NCI-H1417 treated with DMSO at 0.1 percent for 48 hours (cell line): ENCODE data around the gene TRPM5.

Source experiments
- DNase-seq: peaks from one replicate; lab custom pipeline; 2025; lab: John Stamatoyannopoulos, UW

TRPM5 gene

DNA sequence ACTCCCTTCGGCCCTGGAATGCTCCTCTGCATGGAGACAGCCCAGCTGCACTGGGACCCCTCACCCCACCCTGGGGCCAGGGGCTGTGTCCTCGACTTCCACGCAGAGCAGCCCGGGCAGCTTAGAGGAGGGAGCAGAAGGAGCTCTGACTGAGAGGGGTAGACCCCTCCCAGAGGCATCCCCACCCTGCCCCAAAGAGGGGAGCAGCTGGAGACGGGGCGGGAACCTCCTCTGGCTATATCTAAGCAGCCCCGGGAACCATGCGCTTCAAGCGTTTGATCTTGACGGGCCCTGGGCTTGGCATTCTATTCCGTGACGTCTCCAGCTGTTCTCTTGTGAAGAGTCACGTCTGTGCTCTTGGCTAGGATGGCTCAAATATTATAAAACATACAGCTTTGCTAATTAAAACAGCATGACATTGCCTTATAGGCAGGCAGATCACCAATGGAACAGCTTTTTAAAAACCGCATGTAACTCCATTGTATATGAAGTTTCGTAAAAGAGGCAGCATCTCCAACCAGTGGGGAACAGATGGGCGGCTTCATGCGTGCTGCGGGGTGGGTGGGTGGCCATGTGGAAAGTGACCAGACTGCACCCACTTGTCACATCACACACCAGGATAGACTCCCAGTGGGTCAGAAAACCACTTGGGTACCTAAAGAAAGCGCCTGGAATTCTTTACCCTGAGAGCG is 8.2 kb upstream of the TRPM5 start:
- no peak for DNase-seq

DNA sequence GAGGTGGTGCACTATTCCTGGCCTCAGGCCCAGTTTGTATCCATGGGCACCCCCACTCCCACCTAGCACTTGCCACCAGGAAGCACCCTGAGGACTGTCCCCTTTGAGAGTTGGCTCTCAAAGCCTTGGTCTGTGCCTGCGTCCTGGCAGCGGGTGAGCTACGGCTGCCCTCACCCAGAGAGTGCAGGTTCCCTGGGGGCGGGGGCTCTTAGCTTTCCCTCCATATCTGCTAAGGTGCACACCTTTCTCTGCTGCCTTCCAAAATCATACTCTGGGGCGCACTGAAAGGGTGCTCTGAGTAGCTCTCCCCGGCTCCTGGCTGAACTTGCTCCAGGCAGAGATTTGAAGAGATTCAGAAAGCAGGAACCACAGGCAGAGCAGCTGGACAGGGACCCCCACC is 7.6 kb upstream of the TRPM5 start:
- no peak for DNase-seq

DNA sequence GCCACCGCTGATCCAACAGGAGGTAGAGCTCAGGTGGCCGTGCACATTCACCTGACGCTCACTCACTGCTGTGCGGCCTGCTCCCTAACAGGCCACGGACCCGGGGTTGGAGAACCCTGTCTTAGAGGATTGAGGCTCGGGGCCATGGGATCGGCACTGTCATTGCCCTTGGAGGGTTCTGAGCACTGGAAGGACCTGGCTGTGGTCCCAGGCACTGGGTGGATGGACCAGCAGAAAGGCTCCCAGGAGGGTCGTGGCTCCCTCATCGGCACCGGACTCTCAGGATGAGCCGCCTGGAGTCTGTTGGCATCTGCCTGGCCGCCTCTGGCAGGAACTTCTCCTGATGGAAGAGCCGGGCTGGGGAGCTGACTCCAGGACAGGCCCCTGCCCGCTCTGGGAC is 7.0 kb upstream of the TRPM5 start:
- no peak for DNase-seq

DNA sequence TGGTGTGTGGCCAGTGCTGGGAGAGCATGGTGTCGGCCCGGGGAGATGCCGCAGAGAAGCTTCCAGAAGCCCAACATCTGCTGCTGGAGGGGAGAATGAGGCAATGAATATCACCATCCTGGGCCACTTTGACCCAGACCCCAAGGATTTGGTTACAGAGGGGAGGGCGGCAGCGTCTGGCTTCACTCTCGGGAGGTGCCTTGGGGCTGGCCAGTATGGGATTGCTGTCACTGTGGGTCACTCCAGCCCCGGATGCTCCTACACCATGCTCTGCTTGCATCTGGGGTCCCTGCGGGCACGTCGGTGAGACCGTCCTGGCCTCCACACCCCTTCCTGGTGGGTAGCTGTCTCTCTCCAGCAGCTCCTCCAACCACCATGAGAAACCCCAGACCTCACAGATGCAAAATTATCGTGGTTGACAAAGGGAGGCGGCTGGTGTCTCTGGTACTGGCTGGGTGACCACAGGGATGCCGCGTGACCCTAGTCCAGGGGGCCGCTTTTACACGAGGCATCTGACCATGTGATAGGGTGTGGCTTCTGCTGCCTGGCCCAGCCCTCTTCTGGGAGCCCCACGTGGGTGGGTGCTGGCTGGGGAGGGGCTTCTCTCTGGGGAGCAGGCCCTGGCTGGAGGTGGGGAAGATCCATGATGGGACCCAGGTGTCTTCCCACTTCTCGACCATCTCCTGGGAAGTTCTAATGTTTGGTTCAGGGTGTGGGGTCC is 6.2 kb upstream of the TRPM5 start:
- no peak for DNase-seq

DNA sequence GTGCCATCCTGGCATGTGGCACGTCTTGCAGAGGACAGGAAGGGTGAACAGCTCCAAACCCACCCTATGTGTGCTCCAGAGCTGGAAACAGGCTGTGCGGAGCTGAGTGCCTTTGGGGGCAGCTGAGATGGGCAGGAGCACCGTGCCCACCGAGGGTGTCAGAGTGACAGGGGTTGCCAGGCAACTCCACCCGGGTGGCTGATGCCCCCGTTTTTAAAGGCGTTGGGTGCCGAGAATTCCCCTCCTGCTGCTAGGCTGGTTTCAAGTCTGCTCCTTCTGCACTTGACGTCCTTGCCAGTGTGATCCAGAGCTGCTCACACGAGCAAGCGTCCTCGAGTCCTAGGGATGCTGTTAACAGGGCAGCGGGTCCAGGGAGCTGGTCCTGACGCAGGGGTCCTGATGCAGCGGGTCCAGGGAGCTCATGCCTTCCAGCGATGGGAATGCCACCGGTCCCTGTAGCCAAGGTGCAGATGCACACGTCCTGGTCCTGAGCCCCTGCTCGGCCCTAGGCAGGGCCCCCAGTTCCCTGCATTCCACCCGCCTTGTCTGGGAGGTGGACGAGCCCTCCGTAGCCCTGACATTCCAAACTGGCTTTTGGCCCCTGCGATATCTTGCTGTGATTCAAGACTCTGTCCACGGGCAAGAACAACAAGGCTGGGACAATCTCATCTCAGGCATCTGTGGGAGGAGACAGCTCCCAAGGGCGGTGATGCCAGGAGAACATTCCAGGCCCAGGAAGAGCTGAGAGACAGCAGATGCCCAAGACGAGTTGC is 5.4 kb upstream of the TRPM5 start:
- no peak for DNase-seq

DNA sequence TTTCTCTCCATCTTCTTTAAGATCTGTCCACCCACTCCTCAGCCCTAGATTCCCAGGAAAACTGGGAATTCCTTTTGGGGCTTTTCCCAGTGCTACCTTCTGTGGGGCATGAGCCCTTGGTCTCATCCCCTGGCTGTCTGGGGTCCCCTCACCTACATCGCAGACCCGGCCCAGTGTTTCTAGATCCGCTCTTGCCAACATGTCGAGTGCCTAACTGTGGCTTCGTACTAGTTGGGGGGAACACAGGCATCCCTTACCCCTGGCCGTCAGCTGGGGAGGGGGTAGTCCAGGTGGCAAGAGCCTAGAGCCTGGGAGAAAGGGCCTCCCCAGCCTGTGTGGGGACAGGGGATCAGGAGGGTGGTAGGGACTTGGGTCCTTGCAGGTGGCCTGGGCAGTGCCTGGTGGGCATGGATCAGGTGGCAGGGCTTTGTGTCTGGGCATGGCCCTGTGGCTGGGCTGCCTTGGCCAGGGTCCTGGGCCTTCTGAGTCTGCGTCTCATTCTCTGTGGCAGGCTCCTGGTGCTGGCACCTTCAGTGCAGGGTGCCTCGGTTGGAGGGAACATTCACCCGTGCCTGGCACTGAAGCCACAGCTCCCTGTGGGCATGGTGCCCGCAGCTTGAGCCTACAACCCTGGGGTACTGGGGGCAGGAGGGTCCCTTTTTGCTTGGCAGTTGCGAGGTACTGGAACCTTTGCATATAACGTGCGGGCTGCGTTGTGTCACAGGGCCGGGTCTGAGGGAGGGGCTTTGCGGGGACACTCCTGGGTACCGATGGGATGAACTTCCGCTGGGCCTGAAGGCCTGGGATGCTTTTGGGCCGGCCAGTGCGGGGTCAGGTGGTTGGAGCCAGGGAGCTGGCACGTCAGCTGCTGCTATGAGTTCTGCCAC is 4.6 kb upstream of the TRPM5 start:
- no peak for DNase-seq

DNA sequence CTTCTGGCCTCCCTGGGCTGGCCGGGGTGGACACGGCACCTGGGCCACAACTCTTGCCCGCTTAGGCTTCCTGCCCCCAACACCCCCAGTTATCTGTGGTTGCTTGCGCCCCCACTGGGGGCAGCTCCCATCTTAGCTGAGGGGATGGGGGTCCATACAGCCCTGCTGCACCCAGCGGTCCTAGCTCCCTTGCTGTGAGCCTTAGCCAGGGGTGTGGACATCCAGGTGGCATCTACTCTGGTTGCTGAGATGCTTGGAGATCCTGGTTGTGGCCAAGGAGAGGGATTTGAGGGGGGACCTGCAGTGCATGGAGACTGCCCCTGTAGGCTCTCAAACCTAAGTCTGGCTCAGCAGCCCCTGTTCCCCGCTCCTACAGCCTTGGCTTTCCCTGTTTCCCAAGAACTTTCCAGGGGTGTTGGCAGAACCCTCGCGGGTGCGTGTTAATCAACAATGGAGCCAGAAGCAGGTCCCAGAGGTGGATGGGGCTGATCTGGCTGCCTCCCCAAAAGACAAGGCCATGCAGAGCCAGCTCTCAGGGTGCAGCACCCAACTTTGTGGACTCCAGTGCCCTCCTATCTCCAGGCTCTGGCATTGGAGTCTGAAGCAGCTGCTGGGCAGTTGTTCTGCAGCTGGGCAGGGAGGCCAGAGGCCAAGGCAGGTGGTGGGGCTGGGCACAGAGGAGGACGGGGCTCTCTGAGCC is 3.8 kb upstream of the TRPM5 start:
- DNase-seq: no peak

DNA sequence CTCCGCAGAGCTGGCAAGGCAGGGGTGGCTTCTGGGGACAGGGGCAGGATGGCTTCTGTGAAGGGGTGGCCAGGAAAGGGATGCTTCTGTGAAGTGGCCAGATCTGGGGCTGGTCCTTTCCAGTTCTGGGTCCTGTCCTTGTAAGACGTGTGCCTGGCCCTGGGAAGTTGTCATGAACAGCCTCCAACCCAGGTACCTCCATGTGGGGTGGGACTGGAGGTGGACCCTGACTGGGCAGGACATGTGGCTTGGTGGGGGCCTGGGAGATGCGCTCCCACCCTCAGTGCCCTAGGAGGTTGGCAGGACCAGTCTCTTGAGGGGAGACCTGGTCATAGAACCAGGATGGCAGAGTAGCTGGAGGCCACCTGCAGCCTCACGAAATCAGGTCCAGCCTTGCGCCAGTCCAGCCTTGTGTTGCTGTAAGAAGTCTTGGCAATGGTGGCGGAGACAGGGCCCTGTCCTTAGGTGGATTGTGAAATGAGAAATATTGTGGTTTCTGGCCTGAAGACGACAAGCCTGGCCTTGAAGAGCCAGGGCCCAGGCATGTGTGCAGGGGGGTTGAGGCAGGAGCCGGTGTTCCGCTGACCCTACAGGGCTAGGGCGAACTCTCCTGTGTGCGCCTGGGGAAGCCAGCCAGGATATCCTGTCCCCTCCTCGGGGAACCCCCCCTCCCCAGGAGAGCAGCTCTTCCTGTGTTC is 3.1 kb upstream of the TRPM5 start:
- no peak for DNase-seq

DNA sequence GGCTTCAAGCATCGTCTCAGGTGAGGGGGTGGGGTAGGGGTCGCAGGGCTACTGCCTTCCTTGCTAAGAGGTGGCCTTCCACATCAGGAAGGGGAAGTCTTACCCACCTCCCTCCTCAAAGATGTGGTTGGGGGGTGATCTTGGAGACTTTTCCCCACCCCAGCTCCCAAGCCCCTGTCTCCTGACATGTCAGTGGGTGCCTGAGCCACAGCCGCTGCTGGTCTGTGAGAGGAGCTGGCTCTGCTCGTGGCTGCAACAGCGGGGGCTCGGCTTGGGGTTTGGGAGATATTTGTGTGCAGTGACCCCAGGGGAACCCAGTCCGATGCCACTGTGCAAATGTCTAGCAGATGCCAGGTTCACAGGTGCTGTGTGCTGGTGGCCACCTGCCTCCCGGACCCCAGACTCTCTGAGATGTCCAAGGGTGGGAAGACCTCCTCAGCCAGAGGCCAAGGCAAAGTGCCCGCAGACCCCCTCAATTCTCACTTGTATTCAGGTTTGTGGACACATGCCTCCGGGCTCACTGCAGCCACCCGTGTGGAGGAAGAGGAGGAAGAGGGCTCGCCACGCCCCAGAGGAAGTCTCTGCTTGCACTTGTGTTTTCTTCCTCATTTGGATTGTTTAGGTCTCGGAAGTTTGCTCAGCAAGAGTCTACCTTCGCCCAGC is 2.4 kb upstream of the TRPM5 start:
- no peak for DNase-seq

DNA sequence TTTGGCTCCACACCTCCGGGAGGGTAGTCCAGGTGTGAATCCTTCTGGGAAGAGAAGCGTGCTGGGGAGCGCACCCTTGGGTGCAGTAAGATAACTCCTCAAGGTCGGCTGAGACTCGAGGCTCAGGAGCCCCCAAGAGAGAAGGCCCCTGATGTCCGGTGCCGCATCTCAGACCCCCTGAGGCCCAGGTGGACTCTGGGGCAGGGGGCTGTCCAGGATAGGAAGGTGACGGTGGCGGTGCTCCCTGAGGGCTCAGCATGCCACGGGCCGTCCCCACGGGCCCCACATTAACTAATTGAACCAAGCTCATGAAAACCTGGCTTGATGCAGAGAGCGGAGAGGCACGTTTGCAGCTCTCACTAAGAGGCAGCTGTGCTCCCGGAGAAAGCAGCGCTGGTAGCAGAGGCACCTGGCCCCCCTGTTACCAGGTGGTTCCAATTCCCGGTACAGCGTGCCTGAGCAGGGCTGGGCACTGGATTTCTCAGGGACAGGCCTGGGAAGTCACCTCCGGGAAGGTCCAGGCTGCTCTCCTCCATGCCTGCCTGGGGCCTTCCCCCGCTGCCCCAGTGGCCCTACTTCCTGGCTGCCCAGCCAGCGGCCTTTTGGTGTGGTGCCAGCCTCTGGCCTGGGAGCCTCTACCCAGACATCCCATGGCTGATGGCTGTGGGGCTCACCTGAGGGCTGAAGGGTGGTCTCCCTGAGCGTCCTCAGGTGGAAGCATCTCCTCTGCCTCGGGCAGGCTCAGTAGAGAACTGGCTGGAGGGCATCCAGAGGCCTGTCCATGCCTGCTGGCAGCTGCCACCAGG is 1.6 kb upstream of the TRPM5 start:
- DNase-seq: no peak

DNA sequence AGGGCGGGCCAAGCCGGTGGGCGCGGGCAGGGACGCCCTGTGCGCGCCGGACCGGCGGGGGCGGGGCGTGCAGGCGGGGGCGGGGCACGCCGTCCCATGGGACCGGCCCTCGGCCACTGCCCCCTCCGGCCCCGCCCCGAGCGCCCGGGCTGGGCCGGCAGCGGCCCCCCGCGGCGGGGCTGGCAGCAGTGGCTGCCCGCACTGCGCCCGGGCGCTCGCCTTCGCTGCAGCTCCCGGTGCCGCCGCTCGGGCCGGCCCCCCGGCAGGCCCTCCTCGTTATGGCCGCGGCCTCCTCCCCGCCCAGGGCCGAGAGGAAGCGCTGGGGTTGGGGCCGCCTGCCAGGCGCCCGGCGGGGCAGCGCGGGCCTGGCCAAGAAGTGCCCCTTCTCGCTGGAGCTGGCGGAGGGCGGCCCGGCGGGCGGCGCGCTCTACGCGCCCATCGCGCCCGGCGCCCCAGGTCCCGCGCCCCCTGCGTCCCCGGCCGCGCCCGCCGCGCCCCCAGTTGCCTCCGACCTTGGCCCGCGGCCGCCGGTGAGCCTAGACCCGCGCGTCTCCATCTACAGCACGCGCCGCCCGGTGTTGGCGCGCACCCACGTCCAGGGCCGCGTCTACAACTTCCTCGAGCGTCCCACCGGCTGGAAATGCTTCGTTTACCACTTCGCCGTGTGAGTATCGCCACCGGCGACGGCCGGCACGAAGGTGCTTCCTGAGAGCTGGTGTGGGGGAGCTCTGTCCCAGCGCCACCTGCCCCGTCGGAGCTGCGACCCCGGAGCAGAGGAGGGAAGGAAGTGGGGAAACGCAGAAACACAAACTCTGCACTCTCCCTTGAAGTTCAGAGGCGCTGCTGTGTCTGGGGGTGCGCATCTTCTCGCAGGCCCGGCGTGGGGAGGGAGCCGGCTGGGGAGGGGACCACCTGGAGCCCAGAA is 769 bp upstream of the TRPM5 start, which contains the start of gene KCNQ1:
TSS of gene KCNQ1 (plus strand) at position 188 of the 925 bp plus-strand sequence. CDS start at position 279, 91 bp downstream.
- DNase-seq: no peak

DNA sequence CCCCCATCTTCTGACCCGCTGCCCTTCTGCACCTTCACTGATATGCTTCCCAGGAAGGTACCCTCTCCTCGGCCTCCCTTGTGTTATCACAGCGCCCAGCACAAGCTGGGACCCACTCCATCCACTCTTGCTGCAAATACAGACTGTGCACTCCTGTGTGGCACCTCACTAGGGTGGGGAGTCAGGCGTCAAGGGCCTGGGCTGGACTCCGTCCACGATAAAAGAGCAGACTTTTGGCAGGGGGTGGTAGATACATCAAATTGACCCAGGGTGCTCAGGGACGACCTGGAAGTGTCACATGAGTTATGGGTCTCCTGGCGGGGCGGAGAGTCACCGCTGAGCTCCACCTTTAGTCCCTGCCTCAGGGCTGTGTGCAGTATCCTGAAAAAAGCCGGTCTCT is 908 bp downstream of the TRPM5 start:
- DNase-seq: no peak

DNA sequence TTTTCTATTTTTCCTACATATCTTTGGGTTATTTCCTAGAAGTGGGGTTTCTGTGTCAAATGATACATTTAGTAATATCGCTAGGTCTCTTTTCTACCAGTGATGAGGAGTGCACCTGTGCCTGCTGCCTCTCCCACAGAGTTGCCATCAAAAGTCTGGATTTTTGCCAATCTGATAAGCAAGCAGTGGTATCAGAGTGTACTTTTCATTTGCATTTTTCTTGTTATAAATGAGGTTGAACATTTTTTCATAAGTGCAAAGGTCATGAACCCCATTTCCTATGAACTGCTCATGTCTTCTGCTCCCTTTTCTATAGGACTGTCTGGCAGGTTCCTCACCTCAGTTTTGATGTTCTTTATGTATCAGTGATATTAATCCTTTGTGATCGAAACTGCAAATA is 1.7 kb downstream of the TRPM5 start:
- DNase-seq: no peak

DNA sequence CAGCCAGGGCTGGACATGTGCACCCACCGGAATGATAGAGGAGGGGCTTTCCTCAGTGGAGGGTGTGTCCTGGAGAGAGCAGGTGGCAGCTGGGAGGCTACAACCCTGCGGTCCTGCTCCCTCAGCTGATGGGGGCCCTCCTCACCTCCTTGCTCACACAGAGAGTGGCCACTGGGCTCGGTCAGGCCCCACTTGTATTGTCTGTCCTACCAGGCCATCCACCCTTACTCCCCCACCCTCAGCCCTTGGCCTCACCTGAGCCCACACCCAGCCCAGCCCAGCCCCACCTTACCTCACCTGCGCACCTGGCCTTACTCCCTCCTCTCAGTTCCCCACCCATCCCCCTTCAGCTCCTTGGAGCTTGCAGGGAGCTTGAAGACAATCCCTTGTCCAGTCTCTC is 3.1 kb downstream of the TRPM5 start:
- DNase-seq: no peak

DNA sequence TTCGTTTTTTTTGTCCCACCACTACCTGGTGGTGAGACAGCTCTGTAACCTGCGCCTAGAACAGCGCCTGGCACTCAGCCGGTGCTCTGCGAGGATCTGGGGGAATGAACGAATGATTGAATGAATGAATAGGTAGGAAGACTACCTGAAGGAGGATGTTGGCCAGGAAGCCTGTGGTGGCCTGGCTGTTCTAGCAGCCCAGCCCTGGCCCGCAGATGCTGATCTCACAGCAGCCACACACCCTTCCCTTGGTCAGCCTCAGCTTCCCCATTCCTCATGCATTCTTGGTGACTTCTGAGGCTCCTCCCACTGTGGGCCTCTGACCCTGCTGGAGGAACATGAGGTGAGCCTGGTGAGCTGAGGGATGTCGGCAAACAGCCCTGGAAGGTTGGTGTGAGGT is 3.7 kb downstream of the TRPM5 start:
- no peak for DNase-seq

DNA sequence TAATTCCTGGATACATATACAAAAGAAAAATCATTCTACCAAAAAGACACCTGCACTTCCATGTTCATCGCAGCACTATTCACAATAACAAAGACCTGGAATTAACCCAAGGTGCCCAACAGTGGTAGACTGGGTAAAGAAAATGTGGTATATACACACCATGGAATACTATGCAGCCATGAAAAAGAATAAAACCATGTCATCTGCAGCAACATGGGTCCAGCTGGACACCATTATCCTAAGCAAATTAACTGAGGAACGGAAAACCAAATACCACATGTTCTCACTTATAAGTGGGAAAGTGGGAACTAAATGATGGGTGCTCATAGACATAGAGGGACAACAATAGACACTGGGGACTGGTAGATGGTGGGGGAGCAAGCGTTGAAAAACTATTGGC is 4.5 kb downstream of the TRPM5 start:
- no peak for DNase-seq

DNA sequence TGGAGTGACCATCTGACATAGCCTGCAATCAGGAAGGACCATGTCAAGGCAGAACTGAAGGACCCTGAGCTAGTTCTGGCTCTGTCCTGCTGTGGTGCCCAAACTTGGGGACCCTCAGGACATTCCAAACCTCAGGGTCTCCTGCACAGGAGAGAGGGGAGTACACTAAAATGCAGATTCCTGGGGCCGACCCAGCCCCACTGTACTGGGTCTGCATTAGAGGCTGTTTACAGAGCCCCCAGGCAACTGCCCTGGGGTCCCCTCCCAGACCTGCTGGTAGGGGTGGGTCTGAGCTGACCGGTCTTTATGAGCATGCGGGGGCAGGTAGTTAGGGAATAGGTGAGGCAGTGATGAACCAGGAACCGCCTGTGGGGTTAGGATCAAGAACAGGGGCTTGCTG is 6.8 kb downstream of the TRPM5 start:
- no peak for DNase-seq

DNA sequence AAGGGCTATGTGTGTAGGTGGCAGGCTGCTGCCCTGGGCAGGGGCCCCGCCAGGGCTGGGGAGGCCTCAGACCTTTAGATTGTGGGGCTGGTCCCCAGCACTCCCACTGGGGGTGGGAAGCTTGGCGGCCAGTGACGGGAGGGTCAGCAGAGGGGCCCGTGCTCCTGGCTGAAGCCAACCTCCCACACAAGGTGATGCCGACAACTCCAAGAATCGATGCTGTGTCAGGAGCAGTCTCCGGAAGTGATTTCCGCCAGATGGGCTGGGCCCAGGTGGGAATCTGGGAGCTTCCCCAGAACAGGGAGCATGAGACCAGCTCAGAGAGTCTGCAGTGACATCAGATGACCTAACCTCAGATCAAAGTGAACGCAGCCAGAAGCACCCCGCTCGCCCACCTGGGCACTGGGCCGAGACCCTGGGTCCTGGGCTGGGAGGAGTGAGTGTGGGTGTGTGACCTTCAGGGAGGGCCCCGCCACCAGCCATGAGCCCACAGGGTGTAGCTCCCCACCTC is 7.7 kb downstream of the TRPM5 start:
- no peak for DNase-seq
